Endothelial cell of umbilical vein (primary cell): ENCODE results near the gene ZNF483. TPM values are rescaled to one million over a fixed set of nuclear protein-coding genes. Genes with fewer than 3 reads are reported as not detected.

Source experiments
- BruUV-seq: library from RNA; stranded (reverse); fragments of 400-500 nt; replicated peaks from 2 replicates; lab custom pipeline; 2021; lab: Mats Ljungman, UMichigan
- CTCF ChIA-PET: fragments of 300-600, 350-600 bp; sonication (Branson Sonifier 250); formaldehyde crosslinking; loops from one replicate; lab custom pipeline; 2021; ENCODE audit warnings: antibody characterized with exemption, inconsistent platforms; lab: Charles Lee
- POLR2A ChIA-PET: fragments of 300-600, 350-600 bp; sonication (Branson Sonifier 250); formaldehyde crosslinking; loops from one replicate; lab custom pipeline; 2021; ENCODE audit warnings: antibody characterized with exemption, inconsistent platforms; lab: Charles Lee
- DNase-seq: peaks from one replicate; pipeline ENCODE4 v3.0.0-alpha.2; 2011; ENCODE audit warnings: low read depth, low spot score
- FAIRE-seq: peaks from 2 replicates; lab custom pipeline; 2011; peaks lifted over from hg19 to GRCh38; lab: Jason Lieb, UNC
- H2AFZ ChIP-seq: 2 replicates; pipeline ENCODE4 v1.6.0; 2012; ENCODE audit warnings: low read depth, low read length, control low read depth, inconsistent platforms
- H3K27ac ChIP-seq: 2 replicates; pipeline ENCODE4 v1.5.1; 2011; ENCODE audit warnings: low read depth, mild to moderate bottlenecking, control low read depth, low read length, moderate library complexity; ENCODE audit not compliant: insufficient read depth
- H3K27me3 ChIP-seq, 2 experiments: 2 replicates each; pipeline versions ENCODE4 v1.6.0 to v1.6.1; 2011; ENCODE audit warnings: low read length in 2 of 2, mixed read lengths in 1 of 2; ENCODE audit not compliant: control insufficient read depth in 2 of 2, insufficient read depth in 2 of 2
- H3K36me3 ChIP-seq, 2 experiments: 2 replicates in 1 of 2; 3 replicates in 1 of 2; pipeline ENCODE4 v1.5.1; 2011; ENCODE audit warnings: low read length in 2 of 2, mild to moderate bottlenecking in 1 of 2, moderate library complexity in 1 of 2; ENCODE audit not compliant: control insufficient read depth in 2 of 2, insufficient read depth in 2 of 2; ENCODE audit errors: extremely low read depth in 1 of 2
- H3K4me1 ChIP-seq: 3 replicates; pipeline ENCODE4 v1.5.1; 2011; ENCODE audit warnings: mild to moderate bottlenecking, low read length; ENCODE audit not compliant: control insufficient read depth, insufficient read depth; ENCODE audit errors: extremely low read depth
- H3K4me2 ChIP-seq: 2 replicates; pipeline ENCODE4 v1.6.1; 2011; ENCODE audit warnings: low read length, control low read depth, mixed read lengths; ENCODE audit not compliant: insufficient read depth
- H3K4me3 ChIP-seq, 3 experiments: fragments of 200-600 bp in 1 of 3; sonication (generic), shearing (Covaris generic) in 1 of 3; replicated peaks in 1 of 3; 2 replicates each; pipeline ENCODE4 v1.5.1; 2011 to 2016; ENCODE audit warnings: control low read depth in 3 of 3, low read length in 3 of 3, mild to moderate bottlenecking in 2 of 3, inconsistent platforms in 1 of 3, low read depth in 1 of 3, moderate library complexity in 1 of 3; ENCODE audit not compliant: insufficient read depth in 1 of 3
- H3K79me2 ChIP-seq: 2 replicates; pipeline ENCODE4 v1.6.0; 2012; ENCODE audit warnings: low read length, inconsistent platforms; ENCODE audit not compliant: control insufficient read depth, insufficient read depth
- H3K9ac ChIP-seq: replicated peaks from 2 replicates; pipeline ENCODE3; 2011; ENCODE audit warnings: low read length, control low read depth; ENCODE audit not compliant: insufficient read depth; ENCODE audit errors: extremely low read depth
- H3K9me1 ChIP-seq: replicated peaks from 3 replicates; pipeline ENCODE4 v1.6.0; 2011; ENCODE audit warnings: mild to moderate bottlenecking, low read length; ENCODE audit not compliant: control insufficient read depth, insufficient read depth; ENCODE audit errors: extremely low read depth
- H3K9me3 ChIP-seq: replicated peaks from 2 replicates; pipeline ENCODE4 v1.5.1; 2012; ENCODE audit warnings: low read length, inconsistent platforms; ENCODE audit not compliant: control insufficient read depth, insufficient read depth
- H4K20me1 ChIP-seq: replicated peaks from 2 replicates; pipeline ENCODE3; 2011; ENCODE audit warnings: mild to moderate bottlenecking, low read length; ENCODE audit not compliant: control insufficient read depth, insufficient read depth; ENCODE audit errors: extremely low read depth
- CTCF ChIP-seq, 2 donors: IDR thresholded peaks; 1 replicate in 1 of 2; 2 replicates in 1 of 2; pipeline ENCODE4 v1.5.1; 2011; ENCODE audit warnings: low read length in 2 of 2, mild to moderate bottlenecking in 2 of 2, moderate library complexity in 2 of 2, control low read depth in 1 of 2, inconsistent platforms in 1 of 2, low read depth in 1 of 2; ENCODE audit not compliant: insufficient read depth in 1 of 2; ENCODE audit errors: extremely low read depth in 1 of 2
- EZH2 ChIP-seq: IDR thresholded peaks from 2 replicates; pipeline ENCODE4 v1.6.1; 2012; ENCODE audit warnings: borderline replicate concordance, low read depth, mild to moderate bottlenecking, moderate library complexity, low read length, inconsistent platforms; ENCODE audit not compliant: severe bottlenecking
- FOS ChIP-seq: IDR thresholded peaks from 2 replicates; pipeline ENCODE4 v1.6.1; 2011; ENCODE audit warnings: mild to moderate bottlenecking, low read length, moderate library complexity, borderline replicate concordance; ENCODE audit not compliant: insufficient read depth
- GATA2 ChIP-seq: IDR thresholded peaks from 2 replicates; pipeline ENCODE4 v1.7.0; 2011; ENCODE audit warnings: low read depth, mild to moderate bottlenecking, moderate library complexity, mixed read lengths, low read length; ENCODE audit not compliant: insufficient read length, insufficient read depth
- JUN ChIP-seq: IDR thresholded peaks from 2 replicates; pipeline ENCODE4 v1.6.1; 2011; ENCODE audit warnings: borderline replicate concordance, low read depth; ENCODE audit not compliant: insufficient read length, insufficient read depth
- MAX ChIP-seq: IDR thresholded peaks from 2 replicates; pipeline ENCODE4 v1.6.1; 2011; ENCODE audit not compliant: insufficient read depth, insufficient read length
- MYC ChIP-seq: IDR thresholded peaks from one replicate; pipeline ENCODE4 v1.6.1; 2011; ENCODE audit warnings: mild to moderate bottlenecking, low read depth, low read length
- POLR2A ChIP-seq: IDR thresholded peaks from 2 replicates; pipeline ENCODE4 v1.6.1; 2012; ENCODE audit warnings: low read depth, mild to moderate bottlenecking, control low read depth, low read length
- POLR2AphosphoS5 ChIP-seq: IDR thresholded peaks from 2 replicates; pipeline ENCODE4 v1.6.1; 2012; ENCODE audit warnings: low read depth, mild to moderate bottlenecking, control low read depth, low read length, moderate library complexity; ENCODE audit not compliant: insufficient read depth
- dilution Hi-C: fragments of 300-500 bp; cut with MboI; formaldehyde crosslinking; loops from one replicate; pipeline ENCODE4 v1.15.0; 2019; ENCODE audit warnings: low sequenced_read_pairs; ENCODE audit not compliant: extremely low pct_ligation_motif_present
- intact Hi-C: fragments of 100-400 bp; cut with micrococcal nuclease; formaldehyde crosslinking; loops from one replicate; pipeline ENCODE4 v1.10.0; 2022
- polyA plus RNA-seq, 4 experiments: library from polyadenylated mRNA; depleted of rRNA in 3 of 4; stranded (reverse) in 3 of 4; unstranded in 1 of 4; fragments of >200 nt; gene quantifications; 2 replicates each; pipeline versions ENCODE4 v1.2.1 to v1.2.3, GENCODE V29; 2011 to 2012; ENCODE audit warnings: missing spikeins in 1 of 4
- total RNA-seq: library from RNA; stranded (reverse); gene quantifications from 2 replicates; pipeline ENCODE4 v1.2.3, GENCODE V29; 2021

The ZNF483 gene
- total and polyA plus RNA-seq, 2 donors (not counting 3 experiments of a cell fraction or from before 2014, with no cell fraction given), result 0.23 to 2.0 TPM

GRCh38 chr9:111586378-111586777, 61.4 kb downstream of the ZNF483 start:
- H3K9ac ChIP-seq, result no peak overlapping the region
- ChIA-PET CTCF (no interaction called here), POLR2A (no interaction called here)
- FAIRE-seq (no peak), DNase-seq (no peak)
- BruUV-seq, result no TSS peak
- dilution Hi-C loops, result no loop called here
- no peak overlapping the region for H3K4me2 ChIP-seq
- H3K79me2 ChIP-seq, result no peaks in the 10 kb centered on the region
- intact Hi-C loops, result no loop called here
- TF ChIP-seq POLR2AphosphoS5, result no peak
- TF ChIP-seq GATA2, result no peak
- no peak for TF ChIP-seq JUN
- no peak for TF ChIP-seq POLR2A
- no peak for TF ChIP-seq MAX
- TF ChIP-seq FOS, result no peak
- no peak for TF ChIP-seq MYC
- no peak for TF ChIP-seq EZH2
- no peak for TF ChIP-seq CTCF (IDR thresholded peaks at IDR 0.05; ENCODE audit: extremely low read depth in 1 of 2, insufficient read depth in 1 of 2, low read depth in 1 of 2, low read length in 2 of 2)
- H3K4me3 ChIP-seq, result no peak overlapping the region
- no peak overlapping the region for H2AFZ ChIP-seq
- H3K27ac ChIP-seq, result no peak overlapping the region
- H3K9me3 ChIP-seq, result no peaks in the 10 kb centered on the region
- H4K20me1 ChIP-seq, result no peaks in the 10 kb centered on the region
- H3K27me3 ChIP-seq, result no peaks in the 10 kb centered on the region
- H3K4me1 ChIP-seq, result no peaks in the 10 kb centered on the region
- H3K36me3 ChIP-seq, result peaks cover 15 to 16% of the 10 kb centered on the region in 2 experiments
- no peaks in the 10 kb centered on the region for H3K9me1 ChIP-seq
